HG03439 (cell line): Measurements from ENCODE around the gene ZNF846.
"Not testable (repeated sequence)": the region's sequence is repeated elsewhere in the genome, so short reads cannot be mapped to it uniquely, and the experiment has no call there.

Source experiments
- ATAC-seq: cut with Tn5 transposase; IDR thresholded peaks from one replicate; pipeline ENCODE4 v1.9.1; 2021; ENCODE audit warnings: mild to moderate bottlenecking, moderate library complexity; ENCODE audit not compliant: unreplicated experiment

The ZNF846 gene

GRCh38 chr19:9768175-9769112 lies at the start of gene ZNF846:
ZNF846 (minus strand) TSS chr19:9768738; CDS start chr19:9764950, 3,788 bp downstream.
- peak; percentile 95 for ATAC-seq

GRCh38 chr19:9818175-9818733 lies 49.7 kb upstream of the ZNF846 start:
- no peak for ATAC-seq

GRCh38 chr19:9811139-9811538 lies 42.6 kb upstream of the ZNF846 start:
- ATAC-seq = no peak

GRCh38 chr19:9808855-9809824 lies 40.6 kb upstream of the ZNF846 start:
- no peak for ATAC-seq

GRCh38 chr19:9806803-9807202 lies 38.3 kb upstream of the ZNF846 start:
- no peak for ATAC-seq

GRCh38 chr19:9801976-9802375 lies 33.4 kb upstream of the ZNF846 start:
- no peak for ATAC-seq

- ATAC-seq = no peak
These were observed 30.6 kb upstream of the ZNF846 start for GRCh38 chr19:9799162-9799561.

- no peak for ATAC-seq
These were observed 29.3 kb upstream of the ZNF846 start for GRCh38 chr19:9797871-9798270.

- ATAC-seq = peak; percentile 56
These were observed 27.7 kb upstream of the ZNF846 start for GRCh38 chr19:9796113-9796773.

- no peak for ATAC-seq
These were observed 24.6 kb upstream of the ZNF846 start for GRCh38 chr19:9793071-9793591.

- ATAC-seq = no peak
These were observed 23.9 kb upstream of the ZNF846 start for GRCh38 chr19:9792206-9793070.

- ATAC-seq = no peak
These were observed 23.1 kb upstream of the ZNF846 start for GRCh38 chr19:9791552-9792205.

- not testable (repeated sequence) for ATAC-seq
These were observed 22.5 kb upstream of the ZNF846 start for GRCh38 chr19:9791073-9791367.

GRCh38 chr19:9789579-9789978 lies 21.0 kb upstream of the ZNF846 start:
- not testable (repeated sequence) for ATAC-seq

GRCh38 chr19:9789066-9789465 lies 20.5 kb upstream of the ZNF846 start:
- ATAC-seq = no peak

- ATAC-seq = not testable (repeated sequence)
These were observed 20.1 kb upstream of the ZNF846 start for GRCh38 chr19:9788604-9789003.

- no peak for ATAC-seq
These were observed 18.3 kb upstream of the ZNF846 start for GRCh38 chr19:9786819-9787218.

- no peak for ATAC-seq
These were observed 17.8 kb upstream of the ZNF846 start for GRCh38 chr19:9786342-9786741.
